Fibroblast of the aortic adventitia (primary cell): ENCODE data around the gene PCDHA12. TPM values are rescaled to one million over a fixed set of nuclear protein-coding genes. Genes with fewer than 3 reads are reported as not detected.

Experiments used
- DNase-seq: peaks from one replicate; pipeline ENCODE4 v3.0.0-alpha.2; 2010; ENCODE audit warnings: low read depth
- H3K4me3 ChIP-seq: 2 replicates; pipeline ENCODE4 v1.5.1; 2011; ENCODE audit warnings: low read depth, mild to moderate bottlenecking, control low read depth, low read length, moderate library complexity
- CTCF ChIP-seq: IDR thresholded peaks from 2 replicates; pipeline ENCODE4 v1.5.1; 2011; ENCODE audit warnings: mild to moderate bottlenecking, low read length, control low read depth, inconsistent platforms; ENCODE audit not compliant: insufficient read depth
- total RNA-seq: library from RNA; depleted of rRNA; stranded (reverse); fragments of >200 nt; gene quantifications from 2 replicates; pipeline ENCODE4 v1.2.3, GENCODE V29; 2012; ENCODE audit warnings: low replicate concordance

The PCDHA12 gene
- total RNA-seq, 1 donor: 0.09 TPM

GRCh38 chr5:140883927-140884697, 9.0 kb downstream of the PCDHA12 start:
- DNase-seq: no peak
- H3K4me3 ChIP-seq: no peak overlapping the region
- no peak for TF ChIP-seq CTCF

GRCh38 chr5:140916325-140916724, 41.2 kb downstream of the PCDHA12 start:
- DNase-seq: no peak
- TF ChIP-seq CTCF: no peak
- H3K4me3 ChIP-seq: no peak overlapping the region

- TF ChIP-seq CTCF: no peak
- DNase-seq: no peak
- no peak overlapping the region for H3K4me3 ChIP-seq
Observed at GRCh38 chr5:140923601-140924000, 48.5 kb downstream of the PCDHA12 start.

- peak within 1 kb of the TSS; percentile 35 for H3K4me3 ChIP-seq
- DNase-seq: no peak
- no peak for TF ChIP-seq CTCF
Observed at GRCh38 chr5:140925806-140926442, 50.8 kb downstream of the PCDHA12 start, which contains the start of gene PCDHAC1. PCDHAC1 (plus strand) TSS chr5:140926299; CDS start chr5:140926893, 594 bp downstream.

GRCh38 chr5:140926443-140927227, 51.5 kb downstream of the PCDHA12 start:
- peak; percentile 2 for DNase-seq
- peak overlapping the region; percentile 35 for H3K4me3 ChIP-seq

GRCh38 chr5:140927228-140927573, 52.1 kb downstream of the PCDHA12 start:
- H3K4me3 ChIP-seq: peak overlapping the region; percentile 35
- DNase-seq: no peak
- TF ChIP-seq CTCF: no peak

More at GRCh38 chr5:140926443-140927227, 51.5 kb downstream of the PCDHA12 start:
- peak; percentile 25 for TF ChIP-seq CTCF

Other genes with a start within 250 kb of the PCDHA12 start
- gene CD14, start 242.1 kb upstream of the PCDHA12 start, total RNA-seq: 0.36 and 4.4 TPM in 2 replicates
- 21.1 and 295 TPM in 2 replicates for gene TMCO6, start 235.9 kb upstream of the PCDHA12 start, total RNA-seq
- gene NDUFA2, start 227.7 kb upstream of the PCDHA12 start, total RNA-seq: 32.9 and 40.6 TPM in 2 replicates
- 84.2 and 183 TPM in 2 replicates for gene IK, start 227.5 kb upstream of the PCDHA12 start, total RNA-seq
- 12.8 and 21.9 TPM in 2 replicates for gene WDR55, start 210.4 kb upstream of the PCDHA12 start, total RNA-seq
- gene DND1, start 201.7 kb upstream of the PCDHA12 start, total RNA-seq: 0.18 TPM in 1 of 2 replicates, not detected in the other
- 52.2 and 62.9 TPM in 2 replicates for gene HARS1, start 183.9 kb upstream of the PCDHA12 start, total RNA-seq
- 22.7 and 39.0 TPM in 2 replicates for gene HARS2, start 183.9 kb upstream of the PCDHA12 start, total RNA-seq
- 37.2 and 118 TPM in 2 replicates for gene ZMAT2, start 174.9 kb upstream of the PCDHA12 start, total RNA-seq
- 0.09 TPM in 1 of 2 replicates, not detected in the other for gene PCDHA1, start 89.2 kb upstream of the PCDHA12 start, total RNA-seq
- 0.09 and 0.16 TPM in 2 replicates for gene PCDHA2, start 80.5 kb upstream of the PCDHA12 start, total RNA-seq
- 0.27 and 0.49 TPM in 2 replicates for gene PCDHA3, start 74.3 kb upstream of the PCDHA12 start, total RNA-seq
- gene PCDHA4, start 68.2 kb upstream of the PCDHA12 start, total RNA-seq: 0.09 and 1.1 TPM in 2 replicates
- 0.08 and 0.09 TPM in 2 replicates for gene PCDHA5, start 53.7 kb upstream of the PCDHA12 start, total RNA-seq
- 0.27 and 1.3 TPM in 2 replicates for gene PCDHA6, start 47.3 kb upstream of the PCDHA12 start, total RNA-seq
- 0.18 and 0.41 TPM in 2 replicates for gene PCDHA7, start 41.0 kb upstream of the PCDHA12 start, total RNA-seq
- gene PCDHA8, start 34.1 kb upstream of the PCDHA12 start, total RNA-seq: 0.09 and 0.25 TPM in 2 replicates
- gene PCDHA9, start 26.9 kb upstream of the PCDHA12 start, total RNA-seq: under 0.01 and 0.49 TPM in 2 replicates
- gene PCDHA10, start 19.4 kb upstream of the PCDHA12 start, total RNA-seq: under 0.01 and 0.09 TPM in 2 replicates
- gene PCDHA11, start 6.4 kb upstream of the PCDHA12 start, total RNA-seq: 0.08 and 0.09 TPM in 2 replicates
- gene PCDHA13, start 6.8 kb downstream of the PCDHA12 start, total RNA-seq: 0.08 TPM in 1 of 2 replicates, not detected in the other
- gene PCDHAC1, start 51.0 kb downstream of the PCDHA12 start, total RNA-seq: 0.16 TPM in 1 of 2 replicates, not detected in the other
- 0.57 TPM in 1 of 2 replicates, not detected in the other for gene PCDHAC2, start 91.2 kb downstream of the PCDHA12 start, total RNA-seq
- not detected in 2 replicates for gene PCDHB1, start 176.1 kb downstream of the PCDHA12 start, total RNA-seq
- gene PCDHB2, start 219.3 kb downstream of the PCDHA12 start, total RNA-seq: 0.36 and 0.82 TPM in 2 replicates
- 0.27 and 0.74 TPM in 2 replicates for gene PCDHB3, start 225.2 kb downstream of the PCDHA12 start, total RNA-seq
- gene PCDHB4, start 246.5 kb downstream of the PCDHA12 start, total RNA-seq: 0.09 and 0.65 TPM in 2 replicates